Inferior parietal cortex (tissue), 1 donor: Measurements from ENCODE around the gene HOATZ.

Experiments
- DNase-seq: peaks from one replicate; pipeline ENCODE4 v3.0.0-alpha.2; 2016; ENCODE audit errors: extremely low spot score

The HOATZ gene

DNA sequence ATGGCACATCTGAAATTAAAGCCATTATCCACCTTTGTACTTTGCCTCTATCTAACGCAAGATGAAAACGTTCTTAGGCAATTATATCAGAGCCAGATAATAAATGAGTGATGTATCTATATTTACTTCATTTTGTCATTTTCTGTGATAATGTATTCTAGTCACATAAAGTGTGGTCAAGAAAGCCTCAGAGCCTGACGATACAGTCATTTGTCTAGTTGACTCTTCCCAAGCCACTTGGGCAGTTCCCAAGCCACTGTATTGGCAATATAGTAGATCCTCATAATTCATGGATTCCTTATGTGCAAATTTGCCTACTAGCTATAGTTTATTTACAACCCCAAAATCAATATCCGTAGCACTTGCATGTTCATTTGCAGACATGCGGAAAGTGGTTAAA is 7.8 kb downstream of the HOATZ start:
- no peak for DNase-seq

DNA sequence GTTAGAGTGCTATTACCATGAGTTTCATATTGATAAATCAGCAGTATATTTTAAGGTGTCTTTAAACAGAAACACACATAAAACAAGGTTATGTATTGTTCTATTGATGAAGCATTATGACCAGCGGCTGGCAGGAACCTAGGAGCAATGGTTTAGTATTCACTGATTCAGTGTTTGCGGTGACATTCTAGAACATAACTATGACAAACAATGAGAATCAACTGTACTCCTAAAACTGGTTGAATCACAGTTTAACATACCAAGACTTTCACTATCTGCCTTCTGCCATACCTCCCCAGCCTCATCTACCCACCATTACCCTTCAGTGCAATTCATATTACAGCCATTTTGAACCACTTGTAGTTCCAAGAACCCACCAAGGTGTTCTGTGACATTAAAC is 8.8 kb downstream of the HOATZ start:
- DNase-seq, result no peak

DNA sequence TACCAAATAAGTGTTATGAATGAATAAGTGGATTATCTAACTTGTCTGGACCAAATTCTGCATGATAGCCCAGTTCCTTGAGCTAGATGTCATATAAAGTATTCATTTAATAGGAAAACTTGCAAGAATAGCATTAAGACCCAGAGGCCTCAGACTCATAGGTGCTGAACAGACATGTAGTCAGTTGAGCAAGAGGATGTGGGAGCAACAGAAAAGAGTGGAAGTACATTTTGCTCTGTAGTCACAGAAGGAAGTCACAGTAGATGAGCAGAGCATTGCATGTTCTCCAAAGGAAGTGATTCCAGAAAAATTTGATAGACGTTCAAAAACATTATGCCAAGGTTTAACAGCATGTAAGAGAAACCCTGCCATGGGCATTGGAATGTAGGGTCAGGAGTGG is 9.5 kb downstream of the HOATZ start:
- DNase-seq, result no peak

DNA sequence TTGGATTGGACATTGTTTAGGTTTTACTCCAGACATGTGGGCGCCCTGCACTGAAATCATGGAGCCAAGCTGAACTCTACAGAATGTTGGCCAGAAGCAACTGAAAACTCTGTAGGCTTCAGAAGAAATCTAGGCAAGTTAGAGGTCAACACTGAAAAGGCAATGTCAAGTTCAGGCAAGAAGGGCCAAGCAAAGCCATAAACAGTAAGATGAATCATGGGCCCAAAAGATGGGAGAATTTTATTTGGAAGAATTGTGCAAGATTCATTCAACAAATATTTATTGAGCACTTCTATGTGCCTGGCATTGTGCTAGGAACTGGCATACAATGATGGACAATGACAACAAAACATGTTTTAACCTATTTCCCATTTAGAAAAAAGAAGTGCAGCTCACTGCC is 10.9 kb downstream of the HOATZ start:
- no peak for DNase-seq

DNA sequence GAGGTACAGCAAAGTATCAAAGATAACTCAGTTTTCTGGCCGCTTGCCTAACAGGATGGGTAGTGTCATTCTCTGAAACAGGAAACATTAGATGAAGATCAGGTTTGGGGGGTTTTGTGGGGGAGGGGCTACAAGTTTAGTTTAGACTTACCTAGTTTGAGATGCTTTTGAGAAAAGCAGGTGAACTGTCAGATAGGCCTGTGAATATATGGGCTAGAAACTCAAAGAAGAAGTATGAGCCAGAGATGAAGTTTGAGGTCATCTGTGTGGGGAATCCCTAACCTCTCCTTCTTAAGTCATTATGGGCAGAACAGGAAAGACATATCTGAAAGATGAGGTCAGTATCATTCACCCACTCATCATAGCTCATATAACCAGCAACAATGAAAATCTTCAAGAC is 11.9 kb downstream of the HOATZ start:
- no peak for DNase-seq

DNA sequence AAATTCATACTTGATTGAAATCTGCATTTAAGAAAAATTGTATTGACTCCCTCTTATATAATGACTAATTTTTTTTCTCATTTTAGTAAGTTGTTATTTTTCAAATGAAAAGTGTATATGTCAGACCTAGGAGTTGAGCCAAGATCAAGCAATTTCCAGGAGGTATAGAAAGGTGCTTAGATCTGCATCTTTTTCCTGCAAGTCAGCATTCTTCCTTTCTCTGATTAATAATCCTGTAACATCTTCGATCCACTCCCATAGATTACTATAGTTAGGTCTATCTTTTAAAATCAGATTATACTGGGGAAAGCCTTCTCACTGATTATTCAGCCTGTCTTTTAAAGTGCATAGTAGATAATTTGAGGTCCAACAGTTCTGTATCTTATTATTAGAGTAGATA is 12.7 kb downstream of the HOATZ start:
- no peak for DNase-seq

DNA sequence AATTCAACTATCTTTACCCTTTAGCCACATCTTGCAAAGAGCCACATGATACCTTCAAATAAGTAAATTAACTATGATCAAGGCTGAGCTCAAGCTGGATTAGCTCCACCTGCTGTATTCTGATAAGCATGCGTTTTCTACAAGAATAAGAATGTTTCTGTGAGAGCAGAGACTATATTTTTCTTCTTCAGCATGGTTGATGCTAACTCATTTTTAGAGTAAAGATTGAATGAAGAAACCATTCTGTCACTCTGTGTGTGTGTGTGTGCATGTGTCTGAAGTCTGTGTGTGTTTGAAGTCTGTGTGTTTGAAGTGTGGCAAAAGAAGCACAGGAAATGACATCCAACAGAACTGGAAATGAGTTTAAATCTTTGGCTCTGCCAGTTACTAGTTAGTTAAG is 14.0 kb downstream of the HOATZ start:
- no peak for DNase-seq

DNA sequence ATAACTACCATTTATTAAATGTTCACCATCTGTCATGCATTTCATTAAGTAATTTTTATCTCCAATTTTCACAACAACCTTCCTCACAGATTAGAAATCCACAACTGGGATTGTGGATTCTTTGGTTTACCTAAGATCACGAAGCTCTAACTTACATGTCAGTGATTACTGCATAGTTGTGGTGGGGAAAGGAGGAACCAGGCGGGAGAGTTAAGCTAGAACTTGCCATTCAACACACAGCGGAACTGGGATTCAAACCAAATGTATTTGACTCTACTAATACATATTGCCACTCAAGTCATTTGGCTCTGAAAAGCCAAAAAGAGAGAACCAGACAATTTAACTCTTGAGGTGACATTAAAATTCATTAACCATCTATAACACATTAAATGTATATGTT is 15.5 kb downstream of the HOATZ start:
- DNase-seq, result no peak

DNA sequence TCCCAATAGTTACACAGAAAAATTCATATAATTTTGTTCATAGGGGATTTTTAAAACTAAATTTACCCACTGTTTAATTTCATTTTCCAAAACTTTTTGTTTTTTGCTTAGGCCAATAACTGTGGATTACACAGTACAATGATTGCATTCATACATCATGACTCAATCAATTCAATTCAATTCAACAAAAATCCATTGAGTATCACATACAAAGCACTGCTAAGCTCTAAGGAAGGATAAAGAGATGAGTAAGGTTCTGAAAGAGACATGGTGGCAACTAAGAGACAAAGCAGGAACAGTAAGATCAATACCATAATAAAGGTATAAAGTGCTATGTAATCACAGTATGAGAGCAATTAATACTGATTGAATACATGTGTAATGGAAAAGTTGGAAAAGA is 16.6 kb downstream of the HOATZ start:
- peak; percentile 45 for DNase-seq

DNA sequence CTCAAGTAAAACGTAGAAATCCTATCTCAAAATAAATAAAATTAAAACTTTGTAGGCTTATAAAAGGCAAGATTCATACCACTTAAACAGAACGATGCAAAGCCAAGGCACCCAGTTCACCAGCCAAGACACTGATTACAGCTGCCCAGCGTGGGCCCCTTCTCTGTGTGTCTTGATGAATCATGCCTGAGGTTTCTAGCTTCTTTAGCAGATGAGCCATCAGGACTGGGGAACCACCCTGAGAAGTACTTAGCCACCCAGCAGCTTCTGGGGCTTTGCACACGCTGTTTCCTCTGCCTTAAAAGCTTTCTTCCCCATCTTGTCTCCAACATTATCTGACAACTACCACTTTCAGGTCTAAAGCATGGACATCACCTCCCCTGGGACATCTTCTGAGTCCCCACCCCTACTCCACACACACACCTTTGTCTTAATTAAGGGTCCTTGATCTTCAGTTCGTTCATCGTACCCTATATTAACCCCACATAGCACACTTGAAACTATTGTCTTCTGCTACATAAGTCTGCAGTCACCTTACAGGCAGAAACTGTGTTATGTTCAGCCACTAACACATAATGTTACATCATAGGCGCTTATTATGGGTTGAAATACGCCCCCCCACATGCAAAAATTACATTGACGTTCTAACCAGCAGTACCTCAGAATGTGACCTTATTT is 17.2 kb downstream of the HOATZ start:
- DNase-seq, result no peak

DNA sequence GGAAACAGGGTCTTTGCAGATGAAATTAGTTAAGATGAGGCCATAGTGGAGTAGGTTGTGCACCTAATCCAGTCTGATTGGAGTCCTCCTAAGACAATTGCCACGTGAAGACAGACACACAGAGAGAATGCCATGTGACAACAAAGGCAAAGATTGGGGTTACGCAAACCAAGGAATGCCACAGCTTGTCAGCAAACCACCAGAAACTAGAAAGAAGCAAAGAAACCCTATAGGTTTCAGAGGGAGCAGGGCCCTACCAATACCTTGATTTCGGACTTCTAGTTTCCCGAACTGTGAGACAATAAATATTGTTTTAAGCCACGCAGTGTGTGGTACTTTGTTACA is 17.8 kb downstream of the HOATZ start:
- DNase-seq, result no peak

DNA sequence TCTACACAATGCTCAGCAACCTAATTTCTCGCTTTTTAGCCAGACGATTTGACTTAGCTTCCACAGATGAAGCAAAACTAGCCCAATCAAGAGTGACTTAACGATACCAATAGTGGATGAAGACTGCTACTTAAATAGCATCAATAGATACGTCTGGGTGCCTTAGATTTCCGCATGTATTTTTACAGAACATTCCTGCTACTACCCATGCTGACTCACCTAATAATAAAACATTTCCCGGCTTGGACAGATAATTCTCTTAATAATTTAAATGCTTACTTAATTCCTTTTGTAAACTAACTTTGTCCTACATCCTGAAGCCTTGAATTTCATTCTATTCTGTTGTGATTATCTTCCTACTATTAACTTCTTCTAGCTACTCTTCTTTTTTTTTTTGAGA is 20.7 kb downstream of the HOATZ start:
- no peak for DNase-seq

DNA sequence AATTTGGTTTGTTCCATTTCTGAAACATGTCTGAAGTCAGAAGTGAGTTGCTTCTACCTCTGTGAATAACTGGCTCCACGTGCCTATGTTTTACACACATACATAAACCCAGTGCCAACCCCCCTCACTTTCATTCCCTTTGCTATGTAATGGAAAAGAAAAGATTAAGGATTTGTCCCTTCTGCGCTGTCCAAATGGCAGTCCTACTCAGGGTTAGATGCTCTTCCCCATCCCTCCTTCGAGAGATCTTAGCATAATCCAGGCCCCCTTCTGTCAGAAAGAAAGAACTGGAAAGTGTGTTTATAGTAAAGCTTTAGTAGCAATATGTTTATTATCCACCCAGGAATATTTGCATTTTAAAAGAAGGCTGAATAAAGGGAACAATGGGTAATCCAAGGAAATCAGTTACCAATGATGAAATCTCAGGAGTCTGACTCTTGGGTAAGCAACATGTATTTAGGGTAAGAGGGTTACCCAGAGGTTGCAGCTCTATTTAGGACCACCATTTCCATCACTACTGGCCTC is 22.8 kb downstream of the HOATZ start:
- DNase-seq, result no peak

DNA sequence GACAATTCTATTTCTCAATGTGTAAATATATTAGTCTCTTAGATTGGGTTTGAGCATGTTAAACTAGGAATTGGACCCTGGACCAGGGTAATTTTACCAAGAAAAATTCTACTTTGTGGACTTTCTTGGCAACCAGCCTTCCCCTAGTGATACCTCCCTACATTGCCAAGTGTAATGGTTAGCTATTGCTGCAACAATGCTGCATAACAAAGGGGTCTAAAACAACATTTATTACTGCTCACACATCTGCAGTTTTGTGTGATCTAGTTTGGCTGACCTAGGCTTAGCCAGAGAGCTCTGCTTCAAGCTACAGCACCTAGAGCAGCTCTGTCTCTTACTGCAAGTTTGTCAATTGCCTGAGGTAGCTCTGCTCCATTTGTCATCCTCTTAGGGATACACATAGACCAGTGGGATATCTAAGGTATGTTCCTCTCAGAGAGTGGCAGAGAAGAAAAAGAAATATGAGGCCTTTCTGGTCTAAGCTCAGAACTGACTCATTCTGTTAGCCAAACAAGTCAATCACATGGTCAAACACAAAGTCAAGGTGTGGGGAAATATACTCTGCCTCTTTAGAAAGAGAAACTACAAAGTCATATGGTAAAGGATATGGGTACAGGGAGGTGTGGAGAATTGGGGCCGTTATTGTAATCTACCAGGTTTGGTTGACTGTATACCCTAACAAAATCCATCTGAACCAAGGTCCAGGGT is 24.0 kb downstream of the HOATZ start:
- DNase-seq, result no peak

DNA sequence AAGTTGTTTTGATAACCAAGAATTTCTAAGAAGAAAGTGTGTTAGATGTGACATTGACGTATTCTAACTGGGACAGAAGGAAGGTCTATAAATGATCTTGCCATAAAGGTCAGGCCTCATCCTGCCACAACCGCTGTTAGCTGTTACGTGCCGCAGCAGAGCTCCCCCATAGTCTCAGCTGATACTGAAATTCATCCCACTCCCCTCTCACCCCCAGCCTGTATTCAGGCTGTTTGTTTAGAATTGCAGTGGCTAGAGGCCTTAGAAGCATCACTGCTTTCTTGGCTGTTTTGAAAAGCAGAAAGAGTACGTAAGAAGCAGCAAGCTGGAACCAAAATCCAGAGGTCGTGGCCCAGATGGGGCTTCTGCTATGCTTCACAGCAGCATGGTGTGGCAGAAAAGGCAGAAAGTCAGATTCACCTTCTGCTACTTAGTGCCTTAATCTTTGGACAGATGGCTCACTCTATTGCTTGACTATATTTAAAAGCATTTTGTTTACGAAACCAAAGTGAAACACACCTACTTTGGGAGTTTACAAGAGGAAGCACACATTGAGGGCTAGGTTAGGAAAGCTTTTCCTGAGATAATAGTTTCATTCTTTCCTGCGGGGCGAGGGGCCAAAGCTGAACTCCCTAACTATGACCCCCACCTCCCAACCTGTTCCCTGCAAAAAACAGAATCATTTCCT is 25.0 kb downstream of the HOATZ start:
- no peak for DNase-seq

DNA sequence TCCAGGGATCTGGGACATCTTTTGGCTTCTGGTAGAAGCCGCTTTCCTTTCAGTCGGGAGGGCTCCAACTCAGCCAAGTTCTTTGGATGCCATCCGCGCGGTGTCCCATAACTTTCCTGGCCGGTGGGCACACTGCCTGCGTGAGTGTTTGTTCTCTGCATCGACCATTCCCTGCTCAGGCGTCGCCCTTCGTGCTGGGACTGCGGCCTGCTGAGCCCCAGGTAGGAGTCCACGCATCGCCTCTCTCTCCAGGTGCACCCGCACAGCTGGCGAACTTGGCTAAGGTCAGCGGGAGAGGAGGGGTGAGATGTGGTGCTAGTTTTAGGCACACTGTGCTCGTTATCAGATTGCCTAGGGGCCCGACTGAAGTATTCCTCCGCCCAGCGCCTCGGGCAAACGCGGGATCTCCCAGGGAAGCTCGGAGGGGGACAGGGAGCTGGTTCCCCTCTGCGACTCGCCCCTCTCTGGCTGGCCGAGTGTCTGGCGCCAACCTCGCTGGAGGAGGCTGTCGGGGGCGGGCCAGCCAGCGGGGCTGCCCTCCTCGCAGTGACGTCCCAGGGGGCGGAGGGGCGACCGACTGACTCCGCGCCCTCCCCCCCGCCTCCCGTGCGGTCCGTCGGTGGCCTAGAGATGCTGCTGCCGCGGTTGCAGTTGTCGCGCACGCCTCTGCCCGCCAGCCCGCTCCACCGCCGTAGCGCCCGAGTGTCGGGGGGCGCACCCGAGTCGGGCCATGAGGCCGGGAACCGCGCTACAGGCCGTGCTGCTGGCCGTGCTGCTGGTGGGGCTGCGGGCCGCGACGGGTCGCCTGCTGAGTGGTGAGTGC is 25.7 kb downstream of the HOATZ start, which contains the start of gene LAYN:
Gene LAYN (plus strand): TSS at position 607 of the 823 bp plus-strand sequence. CDS start 124 bp downstream, at position 731.
- no peak for DNase-seq

DNA sequence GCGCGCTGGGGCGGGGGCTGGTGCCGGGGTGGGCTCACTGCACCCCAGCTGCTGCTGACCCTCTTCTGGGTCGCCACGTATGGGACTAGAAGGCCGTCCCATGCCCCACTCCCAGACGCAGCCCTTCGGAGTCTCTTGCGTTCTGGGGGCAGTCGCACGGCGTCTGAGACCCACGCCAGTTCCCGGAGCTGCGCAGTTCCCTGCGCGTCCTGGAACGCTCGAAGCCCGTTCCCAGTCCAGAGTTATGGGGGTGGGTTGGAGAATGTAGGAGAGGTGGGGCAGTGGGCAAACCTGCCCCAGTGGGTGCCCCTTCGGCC is 26.3 kb downstream of the HOATZ start:
- no peak for DNase-seq

DNA sequence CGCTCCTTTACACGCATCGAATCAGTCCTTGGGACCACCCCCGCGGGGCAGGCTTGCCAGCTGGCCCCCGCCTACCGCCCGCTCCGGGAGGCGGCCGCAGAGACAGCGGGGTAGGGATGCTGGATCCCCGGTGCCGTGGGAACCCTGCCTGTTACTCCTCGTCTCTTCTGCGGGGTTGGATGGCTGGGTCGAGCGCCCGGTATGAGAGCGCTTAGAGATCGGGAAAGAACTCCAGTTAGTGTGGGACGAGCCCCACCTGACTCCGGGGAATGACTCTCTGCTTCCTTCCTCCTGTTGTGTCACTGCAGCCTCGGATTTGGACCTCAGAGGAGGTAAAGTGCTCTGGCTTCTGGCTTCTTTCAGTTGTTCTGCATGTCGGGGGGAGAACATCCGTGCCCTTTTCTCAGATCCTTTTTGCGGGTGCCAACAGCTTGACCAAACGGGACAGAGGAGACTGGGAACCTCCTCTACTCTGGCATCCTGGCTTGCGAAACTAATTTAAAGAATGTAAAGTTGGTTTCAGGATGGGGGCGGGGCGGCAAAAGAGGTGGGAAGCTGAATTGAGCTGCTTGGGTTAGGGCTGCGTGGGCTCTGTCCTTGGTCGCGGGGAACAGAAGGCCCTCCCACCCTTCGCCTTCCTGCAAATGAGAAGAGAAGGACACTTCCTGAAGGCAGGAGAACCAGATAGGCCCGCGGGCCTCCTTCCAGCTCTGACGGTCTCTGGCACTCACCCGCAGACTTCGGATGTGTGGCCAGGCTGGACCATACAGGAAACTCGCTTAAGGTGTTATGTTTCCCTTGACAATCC is 26.9 kb downstream of the HOATZ start:
- DNase-seq, result no peak

DNA sequence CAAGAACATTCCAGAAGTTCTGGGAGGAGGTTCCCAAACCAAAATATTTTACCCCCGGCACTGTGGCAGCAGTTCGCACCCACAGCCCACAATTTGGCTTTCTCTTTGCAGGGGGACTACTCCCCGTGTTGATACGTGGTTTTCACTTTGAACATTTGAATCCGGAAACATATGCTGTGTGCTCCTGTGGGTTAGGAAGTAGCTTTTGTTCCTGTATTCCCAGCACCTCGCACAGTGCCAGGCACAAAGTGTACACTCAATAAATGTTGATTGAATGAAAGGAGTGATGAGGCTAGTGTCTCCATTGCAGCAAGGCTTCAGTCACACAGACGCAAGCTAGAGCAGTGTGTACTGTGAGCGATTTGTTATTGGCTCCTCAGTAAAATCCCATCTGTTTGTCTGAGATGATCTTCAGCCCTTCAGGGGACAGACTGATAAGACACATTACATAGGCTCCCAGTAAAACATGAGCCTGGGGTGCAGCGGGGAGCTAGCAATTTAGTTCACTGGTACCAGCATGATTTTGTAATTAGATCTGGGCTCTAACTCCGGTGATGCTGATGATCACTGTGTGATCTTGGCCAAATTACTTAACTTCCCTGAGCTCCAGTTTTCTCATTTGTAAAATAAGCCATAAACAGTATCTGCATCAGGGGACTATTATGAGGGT is 28.2 kb downstream of the HOATZ start:
- DNase-seq, result no peak

DNA sequence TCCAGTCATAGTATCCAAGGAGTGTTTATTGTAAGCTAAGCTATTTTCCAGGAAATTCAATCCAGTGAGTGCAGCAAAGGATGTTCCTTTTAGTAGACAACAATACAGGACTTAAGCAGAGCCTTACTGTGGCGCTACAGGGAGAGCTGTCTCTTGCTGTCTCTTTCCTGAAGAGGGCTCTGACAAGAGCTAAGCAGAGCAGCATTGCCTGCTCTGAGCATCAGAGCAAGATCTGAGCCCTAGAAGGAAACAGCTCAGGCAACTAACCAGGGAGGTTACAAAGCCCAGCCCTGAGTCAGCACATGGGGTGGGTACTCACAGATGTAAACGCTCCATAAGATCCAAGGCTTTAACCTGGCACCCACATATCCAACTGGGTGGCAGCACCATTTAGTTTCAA is 33.9 kb downstream of the HOATZ start:
- DNase-seq, result no peak
